Measurements from ENCODE around the gene PFN4.
"Not testable (repeated sequence)": the region's sequence is repeated elsewhere in the genome, so short reads cannot be mapped to it uniquely, and the experiment has no call there.

Gene PFN4

GRCh38 chr2:24123922-24124580 is 917 bp upstream of the PFN4 start:
- Mint-ChIP-seq H3K27me3 (no peaks in the 10 kb centered on the region), H3K4me3 (peak overlapping the region; percentile 81), H3K36me3 (no peaks in the 10 kb centered on the region), H3K9me3 (no peaks in the 10 kb centered on the region), H3K27ac (peak overlapping the region; percentile 52), H3K4me1 (peaks cover 12% of the 10 kb centered on the region)

- H3K36me3 Mint-ChIP-seq, result no peaks in the 10 kb centered on the region
- H3K27me3 Mint-ChIP-seq, result no peaks in the 10 kb centered on the region
- H3K4me1 Mint-ChIP-seq, result peaks cover 12% of the 10 kb centered on the region
- H3K27ac Mint-ChIP-seq, result no peak overlapping the region
- H3K9me3 Mint-ChIP-seq, result no peaks in the 10 kb centered on the region
- H3K4me3 Mint-ChIP-seq, result peak overlapping the region; percentile 86
Measured at GRCh38 chr2:24122366-24123194, 554 bp downstream of the PFN4 start.

DNA sequence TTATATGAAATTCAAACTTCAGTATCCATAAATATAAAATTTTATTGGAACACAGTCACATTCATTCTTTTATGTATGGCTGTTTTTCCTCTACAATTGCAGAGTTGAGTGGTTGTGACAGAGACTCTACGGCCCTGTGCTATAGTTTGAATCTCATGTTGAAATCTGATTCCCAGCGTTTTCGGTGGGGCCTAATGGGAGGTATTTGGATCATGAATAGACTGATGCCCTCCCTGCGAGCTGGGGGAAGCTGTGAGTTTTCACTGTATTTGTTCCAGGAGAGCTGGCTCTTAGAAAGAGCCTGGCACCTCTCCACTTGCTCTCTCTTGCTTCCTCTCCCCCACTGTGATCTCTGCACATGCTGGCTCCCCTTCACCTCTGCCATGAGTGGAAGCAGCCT is 1.7 kb downstream of the PFN4 start:
- Mint-ChIP-seq H3K9me3 (no peaks in the 10 kb centered on the region), H3K27me3 (no peaks in the 10 kb centered on the region), H3K4me1 (peaks cover 12% of the 10 kb centered on the region), H3K36me3 (no peaks in the 10 kb centered on the region), H3K4me3 (no peak overlapping the region), H3K27ac (no peak overlapping the region)

DNA sequence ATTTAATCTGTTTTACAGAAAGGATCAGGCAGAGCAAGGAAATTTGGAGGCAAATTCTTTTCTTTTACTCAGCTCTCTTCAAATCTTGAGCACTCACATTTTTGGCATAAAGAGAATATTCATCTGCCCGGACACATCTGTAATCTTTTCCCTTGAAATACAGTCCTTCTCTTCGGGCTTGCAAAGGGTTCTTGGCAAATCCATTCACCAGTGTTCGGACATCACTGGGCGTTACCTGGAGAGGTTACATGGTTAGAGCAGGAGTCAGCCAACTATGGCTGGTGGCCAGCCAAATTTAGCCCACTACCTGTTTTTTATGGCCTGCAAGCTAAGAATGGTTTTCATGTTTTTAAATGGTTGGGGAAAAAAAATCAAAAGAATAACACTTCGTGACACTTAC is 2.1 kb downstream of the PFN4 start:
- H3K27me3 Mint-ChIP-seq, result no peaks in the 10 kb centered on the region
- no peaks in the 10 kb centered on the region for H3K36me3 Mint-ChIP-seq
- H3K9me3 Mint-ChIP-seq, result no peaks in the 10 kb centered on the region
- peaks cover 12% of the 10 kb centered on the region for H3K4me1 Mint-ChIP-seq
- no peak overlapping the region for H3K27ac Mint-ChIP-seq
- no peak overlapping the region for H3K4me3 Mint-ChIP-seq

- Mint-ChIP-seq H3K27ac (no peak overlapping the region), H3K9me3 (peaks cover under 1% of the 10 kb centered on the region), H3K4me1 (peaks cover 5% of the 10 kb centered on the region), H3K4me3 (no peak overlapping the region), H3K36me3 (peaks cover under 1% of the 10 kb centered on the region), H3K27me3 (no peaks in the 10 kb centered on the region)
Measured at GRCh38 chr2:24117902-24118301, 5.2 kb downstream of the PFN4 start.

DNA sequence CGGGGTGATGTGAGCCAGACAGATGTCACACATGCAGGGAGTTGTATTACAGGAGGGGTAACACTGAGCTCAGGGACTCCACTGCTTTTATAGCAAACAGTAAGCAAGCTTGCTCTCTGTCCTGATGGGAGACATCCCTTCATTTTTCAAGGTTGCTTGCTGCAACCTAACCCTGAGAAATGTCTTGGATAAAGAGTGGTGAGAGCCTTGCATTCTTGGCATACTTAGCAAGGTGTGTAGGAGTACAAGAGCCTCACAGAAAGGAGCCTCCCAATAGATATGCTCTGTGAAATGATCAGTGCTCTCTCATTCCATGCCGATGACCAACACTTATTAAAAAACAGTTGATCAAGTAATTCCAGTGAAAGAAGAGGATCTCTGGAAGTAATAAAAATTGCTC is 8.1 kb downstream of the PFN4 start:
- peaks cover 3% of the 10 kb centered on the region for H3K36me3 Mint-ChIP-seq

GRCh38 chr2:24111407-24111901 is 11.7 kb downstream of the PFN4 start:
- Mint-ChIP-seq H3K27ac (no peak overlapping the region), H3K4me1 (no peaks in the 10 kb centered on the region), H3K27me3 (no peaks in the 10 kb centered on the region), H3K4me3 (no peak overlapping the region), H3K9me3 (peaks cover 19% of the 10 kb centered on the region), H3K36me3 (peaks cover 6% of the 10 kb centered on the region)

More for the DNA sequence above, 8.1 kb downstream of the PFN4 start:
- no peaks in the 10 kb centered on the region for H3K27me3 Mint-ChIP-seq
- no peak overlapping the region for H3K27ac Mint-ChIP-seq
- H3K4me1 Mint-ChIP-seq, result no peaks in the 10 kb centered on the region
- H3K4me3 Mint-ChIP-seq, result no peak overlapping the region
- H3K9me3 Mint-ChIP-seq, result peaks cover 5% of the 10 kb centered on the region

DNA sequence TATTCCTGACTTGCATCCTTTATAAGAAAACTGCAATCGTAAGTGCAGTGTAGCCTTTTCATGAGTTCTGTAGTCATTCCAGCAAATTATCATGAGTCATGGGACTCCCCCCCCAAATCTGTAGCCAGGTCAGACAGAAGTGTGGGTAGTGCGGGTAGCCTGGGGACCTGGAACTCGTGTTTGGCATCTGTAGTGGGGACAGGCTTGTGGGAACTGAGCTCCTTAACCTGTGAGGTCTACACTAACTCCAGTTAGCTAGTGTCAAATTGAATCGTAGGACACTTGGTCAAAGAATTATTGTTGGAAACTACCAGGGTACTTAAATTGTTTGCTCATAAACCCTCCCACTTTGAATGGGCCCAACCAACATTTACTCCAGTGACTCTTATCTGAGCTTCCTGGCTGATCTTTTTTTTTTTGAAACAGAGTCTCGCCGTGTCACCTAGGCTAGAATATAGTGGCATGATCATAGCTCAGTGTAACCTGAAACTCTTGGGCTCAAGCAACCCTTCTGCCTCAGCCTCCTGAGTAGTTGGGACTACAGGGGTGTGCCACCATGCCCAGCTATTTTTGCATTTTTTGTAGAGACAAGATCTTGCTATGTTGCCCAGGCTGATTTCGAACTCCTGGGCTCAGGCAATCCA is 12.4 kb downstream of the PFN4 start:
- H3K27me3 Mint-ChIP-seq, result no peaks in the 10 kb centered on the region
- no peak overlapping the region for H3K4me3 Mint-ChIP-seq
- H3K27ac Mint-ChIP-seq, result no peak overlapping the region
- peaks cover 8% of the 10 kb centered on the region for H3K36me3 Mint-ChIP-seq
- no peaks in the 10 kb centered on the region for H3K4me1 Mint-ChIP-seq
- H3K9me3 Mint-ChIP-seq, result peaks cover 19% of the 10 kb centered on the region

GRCh38 chr2:24109431-24109830 is 13.7 kb downstream of the PFN4 start:
- not testable (repeated sequence) for H3K27ac Mint-ChIP-seq, H3K4me3 Mint-ChIP-seq, H3K4me1 Mint-ChIP-seq

DNA sequence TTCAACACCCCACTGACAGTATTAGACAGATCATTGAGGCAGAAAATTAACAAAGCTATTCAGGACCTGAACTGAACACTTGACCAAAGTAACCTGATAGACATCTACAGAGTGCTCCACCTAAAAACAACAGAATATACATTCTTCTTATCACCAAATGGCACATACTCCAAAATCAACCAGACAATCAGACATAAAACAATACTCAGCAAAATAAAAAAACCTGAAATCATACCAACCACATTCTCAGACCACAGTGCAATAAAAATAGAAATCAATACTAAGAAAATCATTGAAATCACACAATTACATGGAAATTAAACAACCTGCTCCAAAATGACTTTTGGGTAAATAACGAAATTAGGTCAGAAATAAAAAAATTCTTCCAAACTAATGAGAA is 15.8 kb downstream of the PFN4 start:
- H3K36me3 Mint-ChIP-seq, result peaks cover 10% of the 10 kb centered on the region
- H3K27me3 Mint-ChIP-seq, result no peaks in the 10 kb centered on the region
- no peaks in the 10 kb centered on the region for H3K4me1 Mint-ChIP-seq
- H3K9me3 Mint-ChIP-seq, result peaks cover 14% of the 10 kb centered on the region
- no peak overlapping the region for H3K4me3 Mint-ChIP-seq
- no peak overlapping the region for H3K27ac Mint-ChIP-seq

More at GRCh38 chr2:24109431-24109830, 13.7 kb downstream of the PFN4 start:
- H3K36me3 Mint-ChIP-seq, H3K27me3 Mint-ChIP-seq: not testable (repeated sequence)
- peaks cover 19% of the 10 kb centered on the region for H3K9me3 Mint-ChIP-seq

DNA sequence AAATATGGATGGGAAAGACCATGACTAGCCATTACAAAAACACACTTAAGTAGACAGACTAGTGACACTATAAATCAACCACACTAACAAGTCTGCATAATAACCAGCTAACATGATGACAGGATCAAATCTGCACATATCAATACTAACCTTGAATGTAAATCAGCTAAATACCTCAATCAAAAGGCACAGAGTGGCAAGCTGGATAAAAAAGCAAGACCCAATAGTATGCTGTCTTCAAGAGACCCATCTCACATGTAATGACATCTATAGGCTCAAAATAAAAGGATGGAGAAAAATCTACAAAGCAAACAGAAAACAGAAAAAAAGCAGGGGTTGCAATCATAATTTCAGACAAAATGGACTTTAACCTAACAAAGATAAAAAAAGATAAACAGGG is 16.3 kb downstream of the PFN4 start:
- H3K27me3 Mint-ChIP-seq, result no peaks in the 10 kb centered on the region
- peaks cover 12% of the 10 kb centered on the region for H3K36me3 Mint-ChIP-seq
- peaks cover 14% of the 10 kb centered on the region for H3K9me3 Mint-ChIP-seq
- no peaks in the 10 kb centered on the region for H3K4me1 Mint-ChIP-seq
- no peak overlapping the region for H3K27ac Mint-ChIP-seq
- H3K4me3 Mint-ChIP-seq, result no peak overlapping the region

- Mint-ChIP-seq H3K9me3 (peaks cover 14% of the 10 kb centered on the region), H3K36me3 (peaks cover 12% of the 10 kb centered on the region), H3K27ac (no peak overlapping the region), H3K4me1 (no peaks in the 10 kb centered on the region), H3K4me3 (no peak overlapping the region), H3K27me3 (no peaks in the 10 kb centered on the region)
Measured at GRCh38 chr2:24105816-24106215, 17.3 kb downstream of the PFN4 start.

- peaks cover 12% of the 10 kb centered on the region for H3K36me3 Mint-ChIP-seq
- peak overlapping the region; percentile 35 for H3K27ac Mint-ChIP-seq
- peaks cover 14% of the 10 kb centered on the region for H3K9me3 Mint-ChIP-seq
- no peaks in the 10 kb centered on the region for H3K4me1 Mint-ChIP-seq
- no peak overlapping the region for H3K4me3 Mint-ChIP-seq
- H3K27me3 Mint-ChIP-seq, result no peaks in the 10 kb centered on the region
Measured at GRCh38 chr2:24104906-24105305, 18.2 kb downstream of the PFN4 start.

DNA sequence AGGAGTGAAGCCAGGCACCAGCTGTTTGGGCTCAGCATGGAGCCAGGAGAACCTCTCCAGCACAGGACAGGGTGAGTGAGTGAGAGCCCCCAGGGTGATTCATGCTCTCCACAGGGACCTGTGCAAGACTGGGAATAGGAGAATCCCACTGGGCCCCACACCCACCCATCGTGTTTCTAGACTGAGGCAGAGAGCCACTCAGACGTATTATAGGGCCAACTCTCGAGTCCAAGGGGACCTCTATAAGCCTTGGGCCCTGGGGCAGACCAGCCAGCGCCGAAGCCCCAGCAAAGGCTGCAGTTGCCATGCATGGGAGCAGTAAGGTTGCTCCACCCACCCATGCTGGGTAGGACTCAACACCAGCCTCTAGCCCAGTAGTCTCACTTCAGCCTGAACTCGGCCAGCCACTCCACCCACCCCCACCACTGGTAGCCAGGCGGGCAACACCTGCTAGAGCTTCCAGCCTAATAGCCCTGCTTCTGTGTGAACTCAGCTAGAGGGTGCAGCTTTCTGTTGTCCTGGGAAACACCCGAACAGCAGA is 19.0 kb downstream of the PFN4 start:
- Mint-ChIP-seq H3K36me3 (peaks cover 15% of the 10 kb centered on the region), H3K9me3 (peaks cover 14% of the 10 kb centered on the region), H3K4me3 (no peak overlapping the region), H3K27ac (no peak overlapping the region), H3K4me1 (no peaks in the 10 kb centered on the region), H3K27me3 (no peaks in the 10 kb centered on the region)

GRCh38 chr2:24102677-24103076 is 20.5 kb downstream of the PFN4 start:
- Mint-ChIP-seq H3K4me3 (no peak overlapping the region), H3K27me3 (no peaks in the 10 kb centered on the region), H3K4me1 (no peaks in the 10 kb centered on the region), H3K36me3 (peaks cover 23% of the 10 kb centered on the region), H3K9me3 (peaks cover 16% of the 10 kb centered on the region), H3K27ac (no peak overlapping the region)

DNA sequence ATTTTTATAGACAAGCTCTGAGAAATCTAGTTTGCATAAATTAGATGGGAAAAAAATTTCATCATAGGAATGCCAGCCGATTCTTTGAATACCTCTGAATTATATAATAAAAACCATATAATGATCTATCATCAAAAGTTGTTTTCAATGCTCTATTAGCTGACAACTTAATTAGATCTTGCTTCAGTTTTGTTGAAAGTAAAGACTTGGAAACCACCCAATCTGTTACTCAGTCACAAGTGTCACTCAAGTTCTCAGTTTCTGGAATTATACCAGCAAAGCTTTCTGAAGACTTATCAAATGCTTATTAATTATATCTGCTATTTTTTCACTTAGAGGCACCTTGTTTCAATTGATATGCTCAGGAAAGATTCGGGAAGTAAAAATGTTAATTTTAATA is 21.1 kb downstream of the PFN4 start:
- H3K4me1 Mint-ChIP-seq, result no peaks in the 10 kb centered on the region

More for the DNA sequence above, 21.1 kb downstream of the PFN4 start:
- Mint-ChIP-seq H3K27me3 (no peaks in the 10 kb centered on the region), H3K4me3 (no peak overlapping the region), H3K36me3 (peaks cover 26% of the 10 kb centered on the region), H3K9me3 (peaks cover 10% of the 10 kb centered on the region), H3K27ac (no peak overlapping the region)
